K562 (cell line): ENCODE results near the gene ABCA8. TPM values are rescaled to one million over a fixed set of nuclear protein-coding genes. Genes with fewer than 3 reads are reported as not detected.

Experiments used
- ATAC-seq: fragments of 200-7000 bp; cut with Tn5 transposase; 3 replicates; pipeline ENCODE4 v1.9.1; 2020; ENCODE audit warnings: moderate library complexity
- BruUV-seq: library from RNA; stranded (reverse); fragments of 400-500 nt; replicated peaks from 2 replicates; lab custom pipeline; 2021; lab: Mats Ljungman, UMichigan
- CTCF ChIA-PET: fragments of 300-600 bp; formaldehyde crosslinking; extraction: SDS; loops from one replicate; lab custom pipeline; 2021; ENCODE audit warnings: low intra/inter-chr PET ratio; lab: Yijun Ruan, JAX
- POLR2A ChIA-PET: fragments of 300-600, 350-650 bp; sonication (Branson Sonifier 250); formaldehyde crosslinking; extraction: SDS; loops from one replicate; lab custom pipeline; 2021; ENCODE audit warnings: antibody characterized with exemption, inconsistent platforms; lab: Yijun Ruan, JAX
- DNase-seq, 4 experiments: peaks; one replicate each; pipeline versions ENCODE4 v3.0.0 to v3.0.0-alpha.2; 2011 to 2018; ENCODE audit warnings: low spot score in 3 of 4, mixed read lengths in 3 of 4; ENCODE audit errors: extremely low read depth in 1 of 4
- FAIRE-seq: peaks from 2 replicates; lab custom pipeline; 2011; peaks lifted over from hg19 to GRCh38; lab: Jason Lieb, UNC
- H2AFZ ChIP-seq: 2 replicates; pipeline ENCODE4 v1.6.0; 2011; ENCODE audit warnings: low read depth, low read length, control low read depth, inconsistent platforms
- H3K27ac ChIP-seq: fragments of 200-600 bp; 3 replicates; pipeline ENCODE4 v1.8.0; 2011; ENCODE audit warnings: low read depth, mild to moderate bottlenecking, control low read depth, inconsistent platforms, low read length, moderate library complexity, mixed read lengths; ENCODE audit errors: extremely low read depth
- H3K27me3 ChIP-seq, 2 experiments: fragments of 300-600 bp in 1 of 2; 2 replicates in 1 of 2; 3 replicates in 1 of 2; pipeline versions ENCODE4 v1.6.0 to v1.8.0; 2011; ENCODE audit warnings: inconsistent platforms in 2 of 2, low read length in 2 of 2, mild to moderate bottlenecking in 1 of 2, mixed read lengths in 1 of 2, moderate library complexity in 1 of 2; ENCODE audit not compliant: control insufficient read depth in 2 of 2, insufficient read depth in 2 of 2
- H3K36me3 ChIP-seq: fragments of 300-600 bp; 3 replicates; pipeline ENCODE4 v1.8.0; 2011; ENCODE audit warnings: mild to moderate bottlenecking, low read length, inconsistent platforms; ENCODE audit not compliant: control insufficient read depth, insufficient read depth
- H3K4me1 ChIP-seq, 2 experiments: fragments of 200-600 bp in 1 of 2; replicated peaks in 1 of 2; 2 replicates in 1 of 2; 3 replicates in 1 of 2; pipeline versions ENCODE4 v1.5.1 to v1.8.0; 2011; ENCODE audit warnings: inconsistent platforms in 2 of 2, low read length in 2 of 2, mild to moderate bottlenecking in 1 of 2, mixed read lengths in 1 of 2, moderate library complexity in 1 of 2; ENCODE audit not compliant: control insufficient read depth in 2 of 2, insufficient read depth in 2 of 2
- H3K4me2 ChIP-seq: 2 replicates; pipeline ENCODE4 v1.6.1; 2011; ENCODE audit warnings: low read length, control low read depth, inconsistent platforms, mixed read lengths; ENCODE audit not compliant: insufficient read depth
- H3K4me3 ChIP-seq: fragments of 200-600 bp; sonication (generic), shearing (Covaris generic); 2 replicates; pipeline ENCODE4 v1.5.1; 2016; ENCODE audit warnings: control low read depth, inconsistent platforms
- H3K79me2 ChIP-seq: fragments of 200-600 bp; 3 replicates; pipeline ENCODE4 v1.8.0; 2011; ENCODE audit warnings: low read length, inconsistent platforms; ENCODE audit not compliant: control insufficient read depth, insufficient read depth
- H3K9ac ChIP-seq, 2 experiments: 2 replicates each; pipeline versions ENCODE4 v1.6.0 to v1.6.1; 2011; ENCODE audit warnings: low read depth in 2 of 2, low read length in 2 of 2, control low read depth in 1 of 2, inconsistent platforms in 1 of 2, mild to moderate bottlenecking in 1 of 2, mixed read lengths in 1 of 2; ENCODE audit not compliant: insufficient read depth in 1 of 2
- H3K9me1 ChIP-seq: one replicate; pipeline ENCODE4 v1.6.0; 2011; ENCODE audit warnings: inconsistent platforms, mild to moderate bottlenecking, low read length, moderate library complexity; ENCODE audit not compliant: control insufficient read depth, insufficient read depth
- H3K9me3 ChIP-seq: replicated peaks from 2 replicates; pipeline ENCODE4 v1.5.1; 2011; ENCODE audit warnings: low read depth, low read length, inconsistent platforms; ENCODE audit not compliant: control insufficient read depth, insufficient read depth
- H4K20me1 ChIP-seq: replicated peaks from 2 replicates; pipeline ENCODE4 v1.6.1; 2011; ENCODE audit warnings: low read length, inconsistent platforms, mixed read lengths; ENCODE audit not compliant: control insufficient read depth, insufficient read depth
- ETS2 ChIP-seq: IDR thresholded peaks from 2 replicates; pipeline ENCODE4 v1.6.1; 2016; ENCODE audit warnings: borderline replicate concordance, missing genetic modification characterization, mild to moderate bottlenecking, moderate library complexity, missing compliant biosample characterization; ENCODE audit not compliant: poor library complexity, severe bottlenecking
- HDGF ChIP-seq: fragments of 450-650 bp; IDR thresholded peaks from 2 replicates; pipeline ENCODE4 v1.6.1; 2016
- MAFG ChIP-seq: fragments of 450-650 bp; conservative IDR thresholded peaks from 2 replicates; pipeline ENCODE4 v1.6.1; 2016; ENCODE audit warnings: missing genetic modification characterization, missing compliant biosample characterization
- REST ChIP-seq, 2 experiments: fragments of 450-650 bp; formaldehyde crosslinking in 1 of 2; IDR thresholded peaks; 2 replicates each; pipeline versions ENCODE4 v1.4.0 to v1.6.1; 2014 to 2020; ENCODE audit warnings: mild to moderate bottlenecking in 2 of 2, borderline replicate concordance in 1 of 2, low read depth in 1 of 2
- RFX7 ChIP-seq: fragments of 250-450 bp; sonication (Bioruptor Pico); IDR thresholded peaks from 2 replicates; pipeline ENCODE4 v1.5.1; 2021; ENCODE audit warnings: mild to moderate bottlenecking
- ZNF311 ChIP-seq: fragments of 250-450 bp; sonication (Bioruptor Pico); IDR thresholded peaks from 2 replicates; pipeline ENCODE4 v1.4.0; 2020; ENCODE audit warnings: mild to moderate bottlenecking, moderate library complexity
- ZNF316 ChIP-seq: fragments of 450-650 bp; IDR thresholded peaks from 2 replicates; pipeline ENCODE4 v1.6.1; 2016
- in situ Hi-C: fragments of 300-500 bp; cut with MboI; formaldehyde crosslinking; loops from 4 replicates; pipeline ENCODE4 v1.15.0; 2018; ENCODE audit warnings: inconsistent platforms, mixed read lengths
- intact Hi-C: fragments of 100-400 bp; cut with micrococcal nuclease; formaldehyde crosslinking; loops from 2 replicates; pipeline ENCODE4 v1.14.2; 2022
- polyA plus RNA-seq, 8 experiments: library from polyadenylated mRNA; depleted of rRNA in 4 of 8; stranded (reverse) in 5 of 8; unstranded in 3 of 8; fragments of >200 nt; fragmentation: Nextera tagmentation in 2 of 8; fragmentation: Illumina TruSeq in 1 of 8; extraction: Ambion mirVana in 2 of 8; extraction: Trizol in 1 of 8; gene quantifications; 2 replicates each; pipeline versions ENCODE4 v1.2.1 to v1.2.3, GENCODE V29; 2011 to 2014; ENCODE audit warnings: inconsistent platforms in 1 of 8, missing spikeins in 1 of 8
- total RNA-seq, 7 experiments: library from RNA; depleted of rRNA in 6 of 7; stranded (reverse); fragments of >200 nt in 6 of 7; fragmentation: Illumina TruSeq in 2 of 7; extraction: Trizol in 2 of 7; gene quantifications; 2 replicates each; pipeline versions ENCODE4 v1.2.1 to v1.2.3, GENCODE V29; 2011 to 2021; ENCODE audit warnings: low replicate concordance in 1 of 7
- TF ChIP-seq, protein P1 (sequence below): fragments of 250-450 bp; sonication (Bioruptor Pico); IDR thresholded peaks from 2 replicates; pipeline ENCODE4 v1.5.0; 2020; ENCODE audit warnings: mild to moderate bottlenecking
- TF ChIP-seq, protein P2 (sequence below): fragments of 450-650 bp; IDR thresholded peaks from 2 replicates; pipeline ENCODE4 v1.6.1; 2018; ENCODE audit warnings: mild to moderate bottlenecking, low read depth; ENCODE audit not compliant: partially characterized antibody

ABCA8 gene
- total and polyA plus RNA-seq, 9 of the 15 experiments (the other 6 are each of a cell fraction or from before 2014, with no cell fraction given), result 1.8 to 13.2 (median 12.0) TPM

DNA sequence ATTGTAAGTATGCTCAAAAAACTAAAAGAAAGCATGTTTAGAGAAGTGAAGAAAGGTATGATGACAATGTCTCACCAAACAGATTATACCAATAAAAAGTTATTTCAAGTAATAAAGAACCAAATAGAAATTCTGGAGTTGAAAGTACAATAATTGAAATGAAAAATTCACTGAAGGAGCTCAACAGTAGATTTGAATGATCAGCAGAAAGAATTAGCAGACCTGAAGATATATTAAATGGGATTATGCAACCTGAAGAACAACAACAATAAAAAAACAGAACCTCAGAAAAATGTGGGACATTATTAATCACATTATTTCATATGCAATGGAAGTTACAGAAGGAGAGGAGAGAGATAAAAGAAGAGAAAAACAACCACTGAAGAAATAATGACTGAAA is 57.6 kb downstream of the ABCA8 start:
- Histone ChIP-seq H3K79me2 (no peaks in the 10 kb centered on the region), H3K27ac (no peak overlapping the region), H3K4me2 (no peak overlapping the region), H3K9me1 (no peaks in the 10 kb centered on the region), H4K20me1 (no peaks in the 10 kb centered on the region), H3K9me3 (no peaks in the 10 kb centered on the region; the same call in 1 of the 2 replicates), H3K4me3 (no peak overlapping the region), H3K9ac (no peak overlapping the region), H2AFZ (no peak overlapping the region), H3K36me3 (no peaks in the 10 kb centered on the region), H3K4me1 (no peaks in the 10 kb centered on the region), H3K27me3 (no peaks in the 10 kb centered on the region)
- BruUV-seq, result no TSS peak
- FAIRE-seq, result no peak
- no peak for DNase-seq
- intact Hi-C loops (no loop called here), in situ Hi-C loops (no loop called here)
- ChIA-PET POLR2A (no interaction called here), CTCF (interaction anchor here (0.7 kb wide), 1 partner anchor 9 kb away, joined by 3 read pairs; no protein-coding TSS in a partner anchor)
- ATAC-seq, result no peak
- TF ChIP-seq RFX7, result no peak
- no peak for TF ChIP-seq HDGF
- TF ChIP-seq ZNF311 (CRISPR knock-in tag), result no peak
- TF ChIP-seq REST (IDR thresholded peaks at IDR 0.05; ENCODE audit: borderline replicate concordance), result no peak
- TF ChIP-seq REST (CRISPR knock-in tag; IDR thresholded peaks at IDR 0.05; ENCODE audit: low read depth), result no peak
- TF ChIP-seq, protein P1, sequence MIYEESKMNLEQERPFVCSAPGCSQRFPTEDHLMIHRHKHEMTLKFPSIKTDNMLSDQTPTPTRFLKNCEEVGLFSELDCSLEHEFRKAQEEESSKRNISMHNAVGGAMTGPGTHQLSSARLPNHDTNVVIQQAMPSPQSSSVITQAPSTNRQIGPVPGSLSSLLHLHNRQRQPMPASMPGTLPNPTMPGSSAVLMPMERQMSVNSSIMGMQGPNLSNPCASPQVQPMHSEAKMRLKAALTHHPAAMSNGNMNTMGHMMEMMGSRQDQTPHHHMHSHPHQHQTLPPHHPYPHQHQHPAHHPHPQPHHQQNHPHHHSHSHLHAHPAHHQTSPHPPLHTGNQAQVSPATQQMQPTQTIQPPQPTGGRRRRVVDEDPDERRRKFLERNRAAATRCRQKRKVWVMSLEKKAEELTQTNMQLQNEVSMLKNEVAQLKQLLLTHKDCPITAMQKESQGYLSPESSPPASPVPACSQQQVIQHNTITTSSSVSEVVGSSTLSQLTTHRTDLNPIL (CRISPR knock-in tag), result no peak
- TF ChIP-seq, protein P2, sequence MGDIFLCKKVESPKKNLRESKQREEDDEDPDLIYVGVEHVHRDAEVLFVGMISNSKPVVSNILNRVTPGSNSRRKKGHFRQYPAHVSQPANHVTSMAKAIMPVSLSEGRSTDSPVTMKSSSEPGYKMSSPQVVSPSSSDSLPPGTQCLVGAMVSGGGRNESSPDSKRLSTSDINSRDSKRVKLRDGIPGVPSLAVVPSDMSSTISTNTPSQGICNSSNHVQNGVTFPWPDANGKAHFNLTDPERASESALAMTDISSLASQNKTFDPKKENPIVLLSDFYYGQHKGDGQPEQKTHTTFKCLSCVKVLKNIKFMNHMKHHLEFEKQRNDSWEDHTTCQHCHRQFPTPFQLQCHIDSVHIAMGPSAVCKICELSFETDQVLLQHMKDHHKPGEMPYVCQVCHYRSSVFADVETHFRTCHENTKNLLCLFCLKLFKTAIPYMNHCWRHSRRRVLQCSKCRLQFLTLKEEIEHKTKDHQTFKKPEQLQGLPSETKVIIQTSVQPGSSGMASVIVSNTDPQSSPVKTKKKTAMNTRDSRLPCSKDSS, result peak; percentile 36
- TF ChIP-seq MAFG, result peak; percentile 41
- TF ChIP-seq ETS2 (tag), result no peak
- peak; percentile 57 for TF ChIP-seq ZNF316
